HCT116 (cell line): ENCODE data around the gene PHKB. TPM values are rescaled to one million over a fixed set of nuclear protein-coding genes. Genes with fewer than 3 reads are reported as not detected.

Experiments
- ATAC-seq: fragments of 200-7000 bp; cut with Tn5 transposase; 2 replicates; pipeline ENCODE4 v1.9.1; 2020; ENCODE audit warnings: mild to moderate bottlenecking, moderate library complexity
- BruUV-seq: library from RNA; stranded (reverse); fragments of 400-500 nt; replicated peaks from 2 replicates; lab custom pipeline; 2021; lab: Mats Ljungman, UMichigan
- CTCF ChIA-PET: fragments of 300-600 bp; sonication (Branson Sonifier 250); formaldehyde crosslinking; loops from one replicate; lab custom pipeline; 2021; ENCODE audit warnings: antibody characterized with exemption; lab: Charles Lee
- POLR2A ChIA-PET: fragments of 300-600, 350-600 bp; sonication (Branson Sonifier 250); formaldehyde crosslinking; loops from one replicate; lab custom pipeline; 2021; ENCODE audit warnings: antibody characterized with exemption; lab: Charles Lee
- RAD21 ChIA-PET, 2 experiments: fragments of 300-600 bp; sonication (Branson Sonifier 250); formaldehyde crosslinking; loops; one replicate each; lab custom pipeline; 2023; ENCODE audit warnings: low total read pairs in 2 of 2; ENCODE audit not compliant: uncharacterized antibody in 2 of 2, unreplicated experiment in 2 of 2, low non-redundant PET in 1 of 2; lab: Charles Lee
- DNase-seq: peaks from one replicate; pipeline ENCODE4 v3.0.0-alpha.2; 2010; ENCODE audit warnings: low read depth, low spot score
- H2AFZ ChIP-seq: fragments of 200-600 bp; shearing (Covaris generic), sonication (generic); 2 replicates; pipeline ENCODE4 v1.6.1; 2017; ENCODE audit warnings: low read depth, mixed run types, mixed read lengths, antibody characterized with exemption, low read length; ENCODE audit not compliant: poor library complexity, severe bottlenecking
- H3K27ac ChIP-seq: 2 replicates; pipeline ENCODE4 v1.5.1; 2012; ENCODE audit warnings: low read depth, low read length
- H3K27me3 ChIP-seq: fragments of 200-600 bp; sonication (generic); 2 replicates; pipeline ENCODE4 v1.6.1; 2016; ENCODE audit warnings: mixed run types, low read length, mixed read lengths; ENCODE audit not compliant: insufficient read depth
- H3K36me3 ChIP-seq, 2 experiments: fragments of 200-500 bp in 1 of 2; fragments of 200-600 bp in 1 of 2; sonication (Bioruptor generic) in 1 of 2; sonication (generic) in 1 of 2; 2 replicates each; pipeline versions ENCODE4 v1.5.1 to v1.6.1; 2014 to 2016; ENCODE audit warnings: low read length in 2 of 2, inconsistent platforms in 1 of 2, mixed read lengths in 1 of 2, mixed run types in 1 of 2; ENCODE audit not compliant: insufficient read depth in 2 of 2, control insufficient read depth in 1 of 2
- H3K4me1 ChIP-seq, 2 experiments: fragments of 200-600 bp in 1 of 2; sonication (generic) in 1 of 2; 2 replicates each; pipeline versions ENCODE4 v1.5.1 to v1.6.1; 2012 to 2017; ENCODE audit warnings: low read length in 2 of 2, inconsistent platforms in 1 of 2, mild to moderate bottlenecking in 1 of 2, mixed read lengths in 1 of 2, mixed run types in 1 of 2, moderate library complexity in 1 of 2; ENCODE audit not compliant: insufficient read depth in 2 of 2, control insufficient read depth in 1 of 2
- H3K4me2 ChIP-seq: fragments of 200-600 bp; sonication (generic); 2 replicates; pipeline ENCODE4 v1.6.1; 2017; ENCODE audit warnings: mixed run types, low read length, mixed read lengths
- H3K4me3 ChIP-seq, 2 experiments: fragments of 200-600 bp in 1 of 2; sonication (generic) in 1 of 2; replicated peaks in 1 of 2; 2 replicates each; pipeline ENCODE4 v1.5.1; 2011 to 2016; ENCODE audit warnings: low read length in 2 of 2, control low read depth in 1 of 2, low read depth in 1 of 2, mild to moderate bottlenecking in 1 of 2, mixed read lengths in 1 of 2, mixed run types in 1 of 2
- H3K79me2 ChIP-seq: fragments of 200-600 bp; sonication (generic); 2 replicates; pipeline ENCODE4 v1.6.1; 2017; ENCODE audit warnings: mild to moderate bottlenecking, mixed run types, low read length, moderate library complexity, mixed read lengths; ENCODE audit not compliant: insufficient read depth
- H3K9ac ChIP-seq: fragments of 200-600 bp; sonication (generic); 2 replicates; pipeline ENCODE4 v1.6.1; 2016; ENCODE audit warnings: low read length, mixed read lengths
- H3K9me2 ChIP-seq: fragments of 200-600 bp; sonication (generic), shearing (Covaris generic); 2 replicates; pipeline ENCODE4 v1.6.1; 2017; ENCODE audit warnings: mixed run types, mild to moderate bottlenecking, moderate library complexity; ENCODE audit not compliant: insufficient read depth
- H3K9me3 ChIP-seq, 2 experiments: fragments of 200-500 bp in 1 of 2; fragments of 200-600 bp in 1 of 2; sonication (Bioruptor generic) in 1 of 2; sonication (generic) in 1 of 2; 2 replicates each; pipeline ENCODE4 v1.6.1; 2014 to 2017; ENCODE audit warnings: low read length in 2 of 2, mixed read lengths in 2 of 2, inconsistent platforms in 1 of 2, low read depth in 1 of 2, mild to moderate bottlenecking in 1 of 2, mixed run types in 1 of 2, moderate library complexity in 1 of 2; ENCODE audit not compliant: control insufficient read depth in 1 of 2, insufficient read depth in 1 of 2
- H4K20me1 ChIP-seq: fragments of 200-600 bp; sonication (generic), shearing (Covaris generic); 2 replicates; pipeline ENCODE4 v1.6.1; 2017; ENCODE audit warnings: mixed run types, mild to moderate bottlenecking, moderate library complexity; ENCODE audit not compliant: insufficient read depth
- EGR1 ChIP-seq: IDR thresholded peaks from 2 replicates; pipeline ENCODE4 v1.6.1; 2012; ENCODE audit warnings: low read depth
- EZH2 ChIP-seq: fragments of 200-600 bp; sonication (generic); IDR thresholded peaks from 2 replicates; pipeline ENCODE4 v1.6.1; 2017; ENCODE audit warnings: antibody characterized with exemption, mixed run types
- EZH2phosphoT487 ChIP-seq: fragments of 200-600 bp; IDR thresholded peaks from 2 replicates; pipeline ENCODE4 v1.6.1; 2018; ENCODE audit warnings: antibody characterized with exemption, borderline replicate concordance
- JUND ChIP-seq: IDR thresholded peaks from 2 replicates; pipeline ENCODE4 v1.6.1; 2012
- POLR2A ChIP-seq: IDR thresholded peaks from 2 replicates; pipeline ENCODE4 v1.7.0; 2011; ENCODE audit warnings: borderline replicate concordance; ENCODE audit not compliant: insufficient read depth, insufficient read length; ENCODE audit errors: extremely low read depth
- RAD21 ChIP-seq: IDR thresholded peaks from 2 replicates; pipeline ENCODE4 v1.6.1; 2012; ENCODE audit warnings: low read depth, mild to moderate bottlenecking
- REST ChIP-seq: IDR thresholded peaks from 2 replicates; pipeline ENCODE4 v1.6.1; 2012; ENCODE audit warnings: low read depth
- SIN3A ChIP-seq: IDR thresholded peaks from 2 replicates; pipeline ENCODE4 v1.6.1; 2012; ENCODE audit warnings: low read depth
- SP1 ChIP-seq: IDR thresholded peaks from 2 replicates; pipeline ENCODE4 v1.6.1; 2012; ENCODE audit warnings: low read depth
- SRF ChIP-seq: IDR thresholded peaks from 2 replicates; pipeline ENCODE4 v1.6.1; 2012; ENCODE audit warnings: low read depth
- TCF7L2 ChIP-seq: IDR thresholded peaks from 2 replicates; pipeline ENCODE4 v1.7.0; 2011; ENCODE audit warnings: borderline replicate concordance, inconsistent platforms; ENCODE audit not compliant: insufficient read depth, insufficient read length; ENCODE audit errors: extremely low read depth
- ZBTB33 ChIP-seq: IDR thresholded peaks from 2 replicates; pipeline ENCODE4 v1.6.1; 2011; ENCODE audit warnings: mild to moderate bottlenecking, low read length, moderate library complexity; ENCODE audit not compliant: insufficient replicate concordance; ENCODE audit errors: extremely low read depth
- ZFX ChIP-seq: fragments of 450-650 bp; IDR thresholded peaks from 2 replicates; pipeline ENCODE4 v1.6.1; 2017
- intact Hi-C: fragments of 100-400 bp; cut with micrococcal nuclease; formaldehyde crosslinking; loops from 2 replicates; pipeline ENCODE4 v1.10.0; 2022
- total RNA-seq: library from RNA; stranded (reverse); gene quantifications from one replicate; pipeline ENCODE4 v1.2.1, GENCODE V29; 2021; ENCODE audit not compliant: unreplicated experiment
- TF ChIP-seq, protein P1 (sequence below): IDR thresholded peaks from 2 replicates; pipeline ENCODE4 v1.6.1; 2012
- TF ChIP-seq, protein P2 (sequence below): IDR thresholded peaks from 2 replicates; pipeline ENCODE4 v1.6.1; 2012

The PHKB gene
- total RNA-seq, 1 experiment from 2014 or later: 30.5 TPM

- BruUV-seq: no TSS peak
- Histone ChIP-seq H3K27ac (no peak overlapping the region), H3K4me1 (no peaks in the 10 kb centered on the region)
- intact Hi-C loops: no loop called here
- no peak for DNase-seq
- TF ChIP-seq JUND: no peak
- TF ChIP-seq SP1: no peak
- no peak for TF ChIP-seq EZH2
- TF ChIP-seq TCF7L2: no peak
- TF ChIP-seq, protein P1, sequence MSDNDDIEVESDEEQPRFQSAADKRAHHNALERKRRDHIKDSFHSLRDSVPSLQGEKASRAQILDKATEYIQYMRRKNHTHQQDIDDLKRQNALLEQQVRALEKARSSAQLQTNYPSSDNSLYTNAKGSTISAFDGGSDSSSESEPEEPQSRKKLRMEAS: no peak
- no peak for TF ChIP-seq SIN3A
- TF ChIP-seq EZH2phosphoT487: no peak
- TF ChIP-seq ZFX: no peak
- TF ChIP-seq ZBTB33: no peak
- TF ChIP-seq, protein P2, sequence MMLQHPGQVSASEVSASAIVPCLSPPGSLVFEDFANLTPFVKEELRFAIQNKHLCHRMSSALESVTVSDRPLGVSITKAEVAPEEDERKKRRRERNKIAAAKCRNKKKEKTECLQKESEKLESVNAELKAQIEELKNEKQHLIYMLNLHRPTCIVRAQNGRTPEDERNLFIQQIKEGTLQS: no peak
- TF ChIP-seq RAD21: no peak
- no peak for TF ChIP-seq EGR1
- no peak for TF ChIP-seq SRF
- TF ChIP-seq POLR2A: no peak
- no peak for TF ChIP-seq REST
- TF ChIP-seq, all 23 proteins: peak for 0
- Histone ChIP-seq H2AFZ (no peak overlapping the region), H3K4me2 (no peak overlapping the region), H3K36me3 (no peaks in the 10 kb centered on the region), H3K79me2 (no peaks in the 10 kb centered on the region), H3K4me3 (no peak overlapping the region), H4K20me1 (no peaks in the 10 kb centered on the region), H3K9ac (no peak overlapping the region), H3K9me2 (no peaks in the 10 kb centered on the region), H3K9me3 (no peaks in the 10 kb centered on the region), H3K27me3 (no peaks in the 10 kb centered on the region)
- CTCF ChIA-PET: no interaction called here
- no peak for ATAC-seq
- POLR2A ChIA-PET: no interaction called here
- RAD21 ChIA-PET: no interaction called here
Observed at GRCh38 chr16:47640661-47641060, 179.5 kb downstream of the PHKB start.
